GM12874 (cell line): ENCODE results near the gene POLA1.

Experiments
- CTCF ChIP-seq: IDR thresholded peaks from 2 replicates; pipeline ENCODE4 v1.5.1; 2011; ENCODE audit warnings: low read depth, mild to moderate bottlenecking, control low read depth, low read length, moderate library complexity; ENCODE audit not compliant: insufficient read depth

Gene POLA1

DNA sequence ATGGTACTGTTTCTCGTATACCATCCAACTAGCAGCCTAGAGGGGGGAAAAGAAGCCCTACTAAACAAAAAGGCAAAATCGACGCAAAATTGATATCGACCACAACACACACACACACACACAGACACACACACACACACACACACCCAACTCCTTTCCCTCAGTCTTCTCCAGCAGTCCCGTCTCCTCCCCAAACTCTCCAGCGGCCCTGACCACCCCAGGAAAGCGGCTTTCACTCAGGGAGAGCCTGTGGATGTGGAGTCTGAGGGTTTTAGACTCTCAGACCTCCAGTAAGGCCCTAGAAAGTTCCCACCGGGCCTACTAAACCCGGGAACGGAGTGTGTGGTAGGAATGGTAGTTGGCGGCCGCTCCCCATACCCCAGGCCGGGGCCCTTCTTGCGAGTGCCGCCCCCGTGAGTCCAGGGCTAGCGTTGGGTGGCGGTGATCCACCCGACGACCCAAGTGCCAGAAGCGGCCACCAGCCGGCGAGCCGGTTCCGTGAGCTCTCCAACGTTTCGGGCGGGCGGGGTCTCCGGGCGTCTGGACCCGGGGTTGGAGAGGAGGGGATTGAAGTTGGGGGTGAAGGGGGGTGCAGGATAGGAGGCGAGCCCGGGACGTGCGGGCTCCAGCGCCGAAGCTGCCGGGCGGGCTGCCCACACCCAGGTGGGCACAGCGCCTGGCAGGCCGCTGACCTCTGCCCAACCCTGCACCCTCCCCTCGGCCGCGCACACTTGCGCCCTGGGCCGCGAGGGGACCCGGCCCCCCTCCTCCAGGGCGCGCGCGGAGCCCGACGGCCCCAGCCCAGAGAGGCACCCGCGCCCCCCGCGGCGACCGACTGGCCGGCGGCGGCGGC lies 308.3 kb downstream of the POLA1 start:
- no peak for TF ChIP-seq CTCF

GRCh38 chrX:25002661-25003020 lies 308.9 kb downstream of the POLA1 start:
- no peak for TF ChIP-seq CTCF

DNA sequence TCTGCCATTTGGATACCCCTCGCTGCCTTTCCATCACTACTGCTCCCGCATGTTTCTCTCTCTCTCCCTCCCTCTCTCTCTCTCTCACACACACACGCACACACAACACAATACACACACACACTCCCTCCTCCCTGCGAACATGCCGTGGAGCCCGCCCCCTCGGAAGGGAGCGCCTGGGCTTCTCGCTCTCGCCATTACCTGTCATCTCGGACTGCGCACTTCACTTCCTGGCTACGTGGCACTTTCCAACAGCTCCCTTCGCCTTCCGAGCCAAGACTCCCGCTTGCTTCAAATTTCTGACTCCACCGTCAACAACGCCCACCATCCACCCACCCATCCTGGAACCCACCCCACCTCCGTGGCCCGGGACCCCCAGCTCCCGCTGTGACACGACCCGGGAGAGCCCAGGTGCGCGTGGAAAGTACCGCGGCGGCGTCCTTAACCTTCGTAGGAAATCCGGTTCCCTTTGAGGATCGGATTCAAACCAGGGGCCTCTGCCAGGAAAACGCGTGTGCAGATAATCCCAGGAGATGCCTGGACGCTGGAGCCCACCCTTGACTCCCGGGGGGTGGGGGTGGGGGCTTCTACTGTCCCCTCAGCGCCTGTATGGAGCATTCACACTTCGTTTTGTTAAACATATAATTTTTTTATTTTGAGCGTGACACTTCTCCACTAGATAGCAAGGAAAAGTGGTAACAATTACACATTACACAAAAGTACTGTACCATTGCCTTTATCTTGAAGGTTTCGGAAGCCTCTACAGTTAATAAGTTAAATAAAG lies 309.5 kb downstream of the POLA1 start:
- no peak for TF ChIP-seq CTCF

DNA sequence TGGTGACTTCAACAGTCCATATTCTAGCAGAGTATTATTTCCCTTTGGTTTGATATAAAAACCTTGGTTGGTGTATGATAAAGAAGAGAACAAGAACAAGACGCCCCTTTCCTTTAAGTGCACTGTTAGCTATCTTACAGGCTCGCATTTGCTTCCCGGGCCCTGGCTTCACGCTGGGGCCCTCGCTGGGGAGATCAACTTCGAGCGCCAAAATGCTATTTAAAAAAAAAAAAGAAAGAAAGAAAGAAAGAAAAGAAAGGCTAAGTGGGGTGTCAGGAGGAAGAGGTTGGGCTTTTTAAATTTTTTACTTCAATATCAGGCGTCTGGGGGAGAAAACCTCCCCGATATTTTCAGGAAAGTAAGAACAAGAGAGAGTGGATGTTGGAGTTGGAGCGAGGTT lies 310.3 kb downstream of the POLA1 start:
- TF ChIP-seq CTCF, result no peak

- TF ChIP-seq CTCF, result no peak
Observed at GRCh38 chrX:25004485-25005032, 310.8 kb downstream of the POLA1 start.

DNA sequence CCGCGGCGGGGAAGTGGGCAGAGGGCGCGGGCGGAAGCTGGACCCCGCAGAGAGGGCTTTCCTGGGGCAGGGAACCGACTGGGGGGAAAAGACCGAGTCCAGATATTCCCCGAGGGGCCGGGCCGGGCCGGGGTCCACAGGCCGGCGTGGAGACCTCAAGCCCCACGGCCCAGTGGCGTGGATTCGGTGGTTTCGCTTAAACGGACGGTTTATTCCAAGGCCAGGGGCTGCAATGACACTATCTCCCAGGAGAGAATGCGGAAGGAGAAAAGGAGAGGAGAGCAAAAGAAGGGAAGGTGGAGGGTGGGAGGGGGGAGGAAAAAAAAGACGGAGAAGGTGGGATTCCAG lies 311.3 kb downstream of the POLA1 start:
- no peak for TF ChIP-seq CTCF

DNA sequence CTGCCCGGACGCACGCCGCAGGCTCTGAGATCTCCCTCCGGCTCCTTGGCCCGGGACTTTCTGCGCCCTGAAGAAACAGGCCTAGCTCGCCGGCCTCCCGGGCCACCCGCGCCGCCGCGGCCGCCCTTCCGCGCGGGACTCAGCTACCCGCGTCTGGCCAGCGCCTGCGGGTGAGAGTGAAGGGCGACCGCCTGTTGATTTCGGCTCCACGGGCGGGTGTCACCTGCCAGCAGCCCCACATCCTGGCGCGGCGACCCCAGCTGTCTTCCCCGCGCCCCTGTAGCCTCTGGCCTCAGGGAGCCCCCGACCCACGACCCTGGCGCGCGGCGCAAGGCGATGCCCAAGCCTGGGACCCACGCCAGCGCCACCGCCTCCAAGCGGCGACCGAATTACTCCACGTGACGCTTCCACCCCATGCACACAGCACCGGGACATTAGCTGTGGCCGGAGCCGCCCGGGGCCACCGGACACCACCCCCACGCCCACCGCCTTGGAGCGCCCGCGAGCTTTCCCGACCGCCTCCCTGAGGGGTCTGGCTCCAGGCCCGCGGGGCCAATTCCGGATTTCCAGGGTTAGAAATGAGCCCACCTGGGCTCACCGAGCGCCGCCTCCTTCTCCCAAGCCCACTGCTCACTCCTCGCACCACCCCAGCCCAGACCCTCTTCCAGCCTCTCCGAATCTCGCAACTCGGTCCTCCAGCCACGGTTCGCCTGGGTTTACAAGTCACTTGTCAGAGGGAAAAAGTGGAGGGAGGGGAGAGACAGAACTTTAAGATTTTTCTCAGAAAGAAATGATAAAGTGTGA lies 311.9 kb downstream of the POLA1 start:
- no peak for TF ChIP-seq CTCF
